ENCODE data around the gene UTP4.

Gene UTP4

GRCh38 chr16:69195369-69196029 lies 63.0 kb downstream of the UTP4 start:
- Histone ChIP-seq H3K4me3 (ENCODE audit: low read length) (no peak overlapping the region), H3K9me3 (ENCODE audit: control insufficient read depth, insufficient read depth, low read length) (no peaks in the 10 kb centered on the region), H3K9me2 (replicated peaks; ENCODE audit: control insufficient read depth, low read length) (no peaks in the 10 kb centered on the region), H3K79me2 (ENCODE audit: control insufficient read depth, low read length) (peaks cover 72% of the 10 kb centered on the region), H4K20me1 (ENCODE audit: control insufficient read depth, insufficient read depth, low read depth, low read length) (peaks cover 7% of the 10 kb centered on the region; the same call in 1 of the 2 replicates), H3K4me2 (ENCODE audit: low read length) (no peak overlapping the region), H3K36me3 (ENCODE audit: control insufficient read depth, low read length) (no peaks in the 10 kb centered on the region), H3K27me3 (ENCODE audit: control insufficient read depth, low read length) (no peaks in the 10 kb centered on the region), H3K4me1 (ENCODE audit: control insufficient read depth, low read length) (0 out of 2 replicates have a peak, but pooled peaks cover 2% of the 10 kb centered on the region), H3F3A (ENCODE audit: control insufficient read depth, insufficient read depth) (no peaks in the 10 kb centered on the region), H3K27ac (ENCODE audit: low read depth, low read length) (no peak overlapping the region)
- TF ChIP-seq EZH2phosphoT487 (IDR thresholded peaks at IDR 0.05; ENCODE audit: borderline replicate concordance, low read length) (no peak), CTCF (IDR thresholded peaks at IDR 0.05; ENCODE audit: low read depth, low read length, poor library complexity, severe bottlenecking) (no peak)

GRCh38 chr16:69197573-69197972 lies 65.1 kb downstream of the UTP4 start:
- no peaks in the 10 kb centered on the region for H3K4me1 ChIP-seq (ENCODE audit: control insufficient read depth, low read length)
- no peaks in the 10 kb centered on the region for H3K9me3 ChIP-seq (ENCODE audit: control insufficient read depth, insufficient read depth, low read length)
- TF ChIP-seq EZH2phosphoT487 (IDR thresholded peaks at IDR 0.05; ENCODE audit: borderline replicate concordance, low read length), result no peak
- TF ChIP-seq CTCF (IDR thresholded peaks at IDR 0.05; ENCODE audit: low read depth, low read length, poor library complexity, severe bottlenecking), result no peak
- no peak overlapping the region for H3K4me2 ChIP-seq (ENCODE audit: low read length)
- H3K36me3 ChIP-seq (ENCODE audit: control insufficient read depth, low read length), result no peaks in the 10 kb centered on the region
- peaks cover 67% of the 10 kb centered on the region for H3K79me2 ChIP-seq (ENCODE audit: control insufficient read depth, low read length)
- no peaks in the 10 kb centered on the region for H3K27me3 ChIP-seq (ENCODE audit: control insufficient read depth, low read length)
- H3K27ac ChIP-seq (ENCODE audit: low read depth, low read length), result no peak overlapping the region
- no peaks in the 10 kb centered on the region for H3K9me2 ChIP-seq (replicated peaks; ENCODE audit: control insufficient read depth, low read length)
- no peak overlapping the region for H3K4me3 ChIP-seq (ENCODE audit: low read length)
- H3F3A ChIP-seq (ENCODE audit: control insufficient read depth, insufficient read depth), result 0 out of 2 replicates have a peak, but pooled peaks cover 4% of the 10 kb centered on the region
- peaks cover 7% of the 10 kb centered on the region; the same call in 1 of the 2 replicates for H4K20me1 ChIP-seq (ENCODE audit: control insufficient read depth, insufficient read depth, low read depth, low read length)

DNA sequence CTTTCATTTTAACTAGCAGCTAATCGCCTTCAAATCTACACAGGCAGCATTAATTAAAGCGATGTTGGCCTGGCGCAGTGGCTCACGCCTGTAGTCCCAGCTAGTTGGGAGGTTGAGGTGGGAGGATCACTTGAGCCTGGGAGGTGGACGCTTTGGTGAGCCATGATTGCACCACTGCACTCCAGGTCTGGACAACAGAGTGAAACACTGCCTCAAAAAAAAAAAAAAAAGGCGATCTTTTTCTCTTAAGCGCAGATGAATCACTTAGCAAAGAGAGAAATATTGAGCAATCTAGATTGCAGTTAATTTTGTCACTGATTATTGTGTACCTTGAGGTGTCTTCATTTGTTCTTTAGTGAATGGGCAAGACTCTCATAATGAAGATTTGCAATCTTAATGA lies 66.9 kb downstream of the UTP4 start:
- H3K79me2 ChIP-seq (ENCODE audit: control insufficient read depth, low read length), result peaks cover 52% of the 10 kb centered on the region
- H3K4me2 ChIP-seq (ENCODE audit: low read length), result no peak overlapping the region
- no peak overlapping the region for H3K4me3 ChIP-seq (ENCODE audit: low read length)
- H4K20me1 ChIP-seq (ENCODE audit: control insufficient read depth, insufficient read depth, low read depth, low read length), result peaks cover 3% of the 10 kb centered on the region; the same call in 1 of the 2 replicates
- 0 out of 2 replicates have a peak, but pooled peaks cover 4% of the 10 kb centered on the region for H3F3A ChIP-seq (ENCODE audit: control insufficient read depth, insufficient read depth)
- no peak overlapping the region for H3K27ac ChIP-seq (ENCODE audit: low read depth, low read length)
- no peaks in the 10 kb centered on the region for H3K9me2 ChIP-seq (replicated peaks; ENCODE audit: control insufficient read depth, low read length)
- H3K9me3 ChIP-seq (ENCODE audit: control insufficient read depth, insufficient read depth, low read length), result no peaks in the 10 kb centered on the region
- H3K36me3 ChIP-seq (ENCODE audit: control insufficient read depth, low read length), result no peaks in the 10 kb centered on the region
- TF ChIP-seq EZH2phosphoT487 (IDR thresholded peaks at IDR 0.05; ENCODE audit: borderline replicate concordance, low read length), result no peak
- no peak for TF ChIP-seq CTCF (IDR thresholded peaks at IDR 0.05; ENCODE audit: low read depth, low read length, poor library complexity, severe bottlenecking)
- no peaks in the 10 kb centered on the region for H3K4me1 ChIP-seq (ENCODE audit: control insufficient read depth, low read length)
- H3K27me3 ChIP-seq (ENCODE audit: control insufficient read depth, low read length), result no peaks in the 10 kb centered on the region
